Sigmoid colon (tissue), 3 donors: ENCODE measurements around the gene IHH.

Experiments used
- POLR2A ChIP-seq, 2 donors: fragments of 450-650 bp; IDR thresholded peaks; one replicate each; pipeline ENCODE4 v1.6.1; 2016; ENCODE audit warnings: antibody characterized with exemption in 2 of 2, mild to moderate bottlenecking in 2 of 2, moderate library complexity in 2 of 2
- TF ChIP-seq, protein P1 (sequence below), 4 experiments: fragments of 450-650 bp in 3 of 4; fragments of 200-600 bp in 1 of 4; IDR thresholded peaks; one replicate each; pipeline ENCODE4 v1.5.1; 2016 to 2019; ENCODE audit warnings: antibody characterized with exemption in 4 of 4, mild to moderate bottlenecking in 3 of 4, moderate library complexity in 2 of 4

DNA sequence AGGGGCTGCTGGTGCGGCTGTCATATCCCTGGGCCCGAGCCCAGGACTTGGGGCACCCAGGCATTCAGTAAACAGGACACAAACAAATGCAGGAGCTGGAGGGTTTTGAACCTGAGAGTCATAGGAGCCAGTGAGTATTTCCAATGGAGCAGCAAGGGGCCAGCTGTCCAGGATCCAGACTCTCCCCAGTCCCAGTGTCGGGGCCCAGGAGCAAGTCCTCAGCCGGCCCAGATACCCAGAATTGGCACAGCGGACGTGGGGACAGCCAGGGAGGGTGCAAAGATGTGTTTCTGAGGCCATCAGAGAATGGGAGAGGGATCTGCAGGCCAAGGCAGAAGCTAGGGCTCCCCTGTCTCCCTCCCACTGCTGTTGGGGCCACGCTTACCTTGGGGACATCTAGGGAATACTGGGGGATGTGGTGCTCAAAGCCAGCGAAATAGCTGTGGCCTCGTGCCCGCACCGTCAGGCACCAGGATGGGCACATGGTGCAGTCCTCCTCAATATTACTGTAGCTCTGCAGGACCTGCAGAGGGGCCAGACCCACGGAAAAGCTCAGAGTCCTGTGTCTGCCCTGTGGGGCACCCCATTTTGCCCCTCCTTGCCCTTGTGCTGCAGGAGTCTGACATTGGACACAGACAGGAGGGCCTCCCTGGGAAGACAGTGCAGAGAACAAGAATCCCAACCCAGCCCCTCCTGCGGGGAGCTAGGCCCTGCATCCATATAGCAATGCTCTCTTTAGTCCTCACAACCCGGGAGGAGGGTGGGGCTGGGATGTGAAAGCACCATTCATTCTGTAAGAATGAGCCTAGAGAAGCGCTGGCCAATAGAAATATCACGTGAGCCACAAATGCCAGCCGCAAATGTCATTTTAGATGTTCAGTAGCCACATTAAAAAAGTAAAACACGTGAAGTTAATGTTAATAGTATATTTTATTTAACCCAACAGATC lies 34.8 kb downstream of the IHH start:
- TF ChIP-seq, protein P1, sequence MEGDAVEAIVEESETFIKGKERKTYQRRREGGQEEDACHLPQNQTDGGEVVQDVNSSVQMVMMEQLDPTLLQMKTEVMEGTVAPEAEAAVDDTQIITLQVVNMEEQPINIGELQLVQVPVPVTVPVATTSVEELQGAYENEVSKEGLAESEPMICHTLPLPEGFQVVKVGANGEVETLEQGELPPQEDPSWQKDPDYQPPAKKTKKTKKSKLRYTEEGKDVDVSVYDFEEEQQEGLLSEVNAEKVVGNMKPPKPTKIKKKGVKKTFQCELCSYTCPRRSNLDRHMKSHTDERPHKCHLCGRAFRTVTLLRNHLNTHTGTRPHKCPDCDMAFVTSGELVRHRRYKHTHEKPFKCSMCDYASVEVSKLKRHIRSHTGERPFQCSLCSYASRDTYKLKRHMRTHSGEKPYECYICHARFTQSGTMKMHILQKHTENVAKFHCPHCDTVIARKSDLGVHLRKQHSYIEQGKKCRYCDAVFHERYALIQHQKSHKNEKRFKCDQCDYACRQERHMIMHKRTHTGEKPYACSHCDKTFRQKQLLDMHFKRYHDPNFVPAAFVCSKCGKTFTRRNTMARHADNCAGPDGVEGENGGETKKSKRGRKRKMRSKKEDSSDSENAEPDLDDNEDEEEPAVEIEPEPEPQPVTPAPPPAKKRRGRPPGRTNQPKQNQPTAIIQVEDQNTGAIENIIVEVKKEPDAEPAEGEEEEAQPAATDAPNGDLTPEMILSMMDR (IDR thresholded peaks at IDR 0.05) = no peak
- no peak for TF ChIP-seq POLR2A (IDR thresholded peaks at IDR 0.05)
